ENCODE measurements around the gene GATAD2A. TPM values are rescaled to one million over a fixed set of nuclear protein-coding genes. Genes with fewer than 3 reads are reported as not detected.

Gene GATAD2A
- total and polyA plus RNA-seq, 4 donors, result 7.1 to 23.7 (median 18.2) TPM

GRCh38 chr19:19426216-19426615 is 20.7 kb downstream of the GATAD2A start:
- H3K4me1 ChIP-seq (ENCODE audit: control insufficient read depth in 4 of 4, insufficient read depth in 4 of 4, low read length in 3 of 4), result peaks cover 5 to 43% (median 32%) of the 10 kb centered on the region in 4 donors
- H3K9ac ChIP-seq (ENCODE audit: low read depth in 1 of 2, low read length in 2 of 2), result no peak overlapping the region
- no peak for TF ChIP-seq MAX (IDR thresholded peaks at IDR 0.05)
- TF ChIP-seq SP1 (IDR thresholded peaks at IDR 0.05), result no peak
- TF ChIP-seq ATF3 (IDR thresholded peaks at IDR 0.05), result no peak
- TF ChIP-seq HNF4A (conservative IDR thresholded peaks at IDR 0.05), result no peak
- no peak for TF ChIP-seq ZBTB33 (IDR thresholded peaks at IDR 0.05)
- no peak for TF ChIP-seq CTCF (IDR thresholded peaks at IDR 0.05; ENCODE audit: low read depth, low read length, missing input control)
- TF ChIP-seq TAF1 (conservative IDR thresholded peaks at IDR 0.05), result no peak
- no peak for TF ChIP-seq RAD21 (IDR thresholded peaks at IDR 0.05)
- no peak for TF ChIP-seq REST (IDR thresholded peaks at IDR 0.05)
- TF ChIP-seq FOXA1 (IDR thresholded peaks at IDR 0.05), result no peak
- no peak for TF ChIP-seq RXRA (IDR thresholded peaks at IDR 0.05)
- TF ChIP-seq HNF4G (IDR thresholded peaks at IDR 0.05), result no peak
- no peak for TF ChIP-seq NR2F2 (IDR thresholded peaks at IDR 0.05)
- TF ChIP-seq FOXA2 (IDR thresholded peaks at IDR 0.05), result no peak
- no peak for TF ChIP-seq GABPA (IDR thresholded peaks at IDR 0.05 in 1 of 2, conservative IDR thresholded peaks at IDR 0.05 in 1 of 2)
- TF ChIP-seq EGR1 (IDR thresholded peaks at IDR 0.05; ENCODE audit: low read depth in 2 of 2), result no peak
- TF ChIP-seq YY1 (IDR thresholded peaks at IDR 0.05), result no peak
- no peak for TF ChIP-seq JUND (IDR thresholded peaks at IDR 0.05)

More at GRCh38 chr19:19426216-19426615, 20.7 kb downstream of the GATAD2A start:
- Histone ChIP-seq H3K27me3 (ENCODE audit: control insufficient read depth in 4 of 4, insufficient read depth in 4 of 4, low read length in 3 of 4) (no peaks in the 10 kb centered on the region), H3K4me3 (ENCODE audit: low read depth in 1 of 3, low read length in 3 of 3) (no peak overlapping the region), H3K9me3 (ENCODE audit: control insufficient read depth in 4 of 4, low read length in 3 of 4) (no peaks in the 10 kb centered on the region), H3K36me3 (ENCODE audit: control insufficient read depth in 4 of 4, insufficient read depth in 3 of 4, low read depth in 1 of 4, low read length in 3 of 4) (no peaks in the 10 kb centered on the region), H3K27ac (ENCODE audit: low read depth in 1 of 2, low read length in 2 of 2) (peak overlapping the region in 1 of 2 donors; percentile 3)
- 97% methylated on average over 6 of the region's 6 CpGs for WGBS
- no peak for DNase-seq (ENCODE audit: low spot score)
